AG04450 (cell line): ENCODE measurements around the gene USH2A. TPM values are rescaled to one million over a fixed set of nuclear protein-coding genes. Genes with fewer than 3 reads are reported as not detected.

Experiments used
- CTCF ChIA-PET: fragments of 300-600, 350-600 bp; formaldehyde crosslinking; extraction: SDS; loops from one replicate; lab custom pipeline; 2022; ENCODE audit warnings: antibody characterized with exemption, inconsistent platforms; lab: Charles Lee
- POLR2A ChIA-PET: fragments of 350-600 bp; formaldehyde crosslinking; extraction: SDS; loops from one replicate; lab custom pipeline; 2021; ENCODE audit warnings: antibody characterized with exemption, inconsistent platforms; lab: Yijun Ruan, JAX
- DNase-seq: peaks from one replicate; pipeline ENCODE4 v3.0.0-alpha.2; 2011; ENCODE audit warnings: low read depth, low spot score
- H3K27ac ChIP-seq: one replicate; pipeline ENCODE4 v1.5.1; 2012; ENCODE audit warnings: low read depth, low read length, control low read depth
- H3K27me3 ChIP-seq: one replicate; pipeline ENCODE4 v1.6.0; 2012; ENCODE audit warnings: low read length; ENCODE audit not compliant: control insufficient read depth, insufficient read depth
- H3K4me3 ChIP-seq: 2 replicates; pipeline ENCODE4 v1.5.1; 2011; ENCODE audit warnings: mild to moderate bottlenecking, low read depth, low read length, control low read depth
- H3K9me3 ChIP-seq: 2 replicates; pipeline ENCODE4 v1.5.1; 2012; ENCODE audit warnings: low read length; ENCODE audit not compliant: control insufficient read depth, insufficient read depth
- CTCF ChIP-seq: IDR thresholded peaks from 2 replicates; pipeline ENCODE4 v1.5.1; 2011; ENCODE audit warnings: low read depth, low read length, control low read depth, inconsistent platforms
- polyA plus RNA-seq: library from polyadenylated mRNA; depleted of rRNA; stranded (reverse); fragments of >200 nt; gene quantifications from 2 replicates; pipeline ENCODE4 v1.2.3, GENCODE V29; 2011

USH2A gene
- polyA plus RNA-seq, 1 experiment = 0.01 TPM

- DNase-seq = peak; percentile 20
- ChIA-PET CTCF (no interaction called here), POLR2A (no interaction called here)
- Histone ChIP-seq H3K4me3 (no peak overlapping the region), H3K27ac (no peak overlapping the region), H3K9me3 (no peaks in the 10 kb centered on the region), H3K27me3 (no peaks in the 10 kb centered on the region)
- TF ChIP-seq CTCF = no peak
These were observed 587.3 kb downstream of the USH2A start for GRCh38 chr1:215835951-215836350.

DNA sequence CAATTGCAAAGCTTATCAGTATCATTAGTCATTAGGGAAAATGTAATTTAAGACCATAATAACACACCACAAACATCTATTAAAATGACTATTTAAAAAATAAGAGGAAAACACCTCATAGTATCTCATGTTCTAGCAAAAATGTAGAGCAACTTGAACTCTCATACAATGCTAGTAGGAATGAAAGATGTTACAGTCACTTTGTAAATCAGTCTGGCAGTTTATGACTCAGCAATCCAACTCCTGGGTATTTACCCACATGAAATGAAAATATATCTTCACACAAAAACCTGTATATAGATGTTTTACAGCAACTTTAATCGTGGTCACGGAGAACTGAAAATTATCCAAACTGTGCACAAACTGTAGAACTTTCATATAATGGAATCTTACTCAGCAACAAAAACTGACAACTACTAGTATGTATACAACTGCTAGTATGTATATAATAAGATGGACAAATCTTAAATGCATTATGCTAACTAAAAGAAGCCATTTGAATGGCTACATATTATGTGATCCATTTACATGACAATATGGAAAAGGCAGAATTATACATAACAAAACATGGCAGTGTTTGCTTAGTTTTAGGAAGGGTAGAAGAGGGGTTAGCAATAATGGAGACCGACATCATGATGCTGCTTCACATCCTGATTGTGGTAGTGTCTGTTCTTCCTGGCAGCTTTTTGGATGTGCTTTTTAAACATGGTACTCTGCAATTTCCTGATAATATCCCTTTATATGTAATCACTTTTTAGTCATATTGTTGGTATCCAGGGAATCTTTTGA, 589.1 kb downstream of the USH2A start:
- Histone ChIP-seq H3K4me3 (no peak overlapping the region), H3K27me3 (no peaks in the 10 kb centered on the region), H3K27ac (no peak overlapping the region), H3K9me3 (no peaks in the 10 kb centered on the region)
- ChIA-PET POLR2A (interaction anchor here (0.7 kb wide), 1 partner anchor 28 kb away, joined by 7 read pairs; no protein-coding TSS in a partner anchor), CTCF (interaction anchor here (1.1 kb wide), 1 partner anchor 10 kb away, joined by 3 read pairs; no protein-coding TSS in a partner anchor)
- DNase-seq = no peak
- TF ChIP-seq CTCF = no peak

DNA sequence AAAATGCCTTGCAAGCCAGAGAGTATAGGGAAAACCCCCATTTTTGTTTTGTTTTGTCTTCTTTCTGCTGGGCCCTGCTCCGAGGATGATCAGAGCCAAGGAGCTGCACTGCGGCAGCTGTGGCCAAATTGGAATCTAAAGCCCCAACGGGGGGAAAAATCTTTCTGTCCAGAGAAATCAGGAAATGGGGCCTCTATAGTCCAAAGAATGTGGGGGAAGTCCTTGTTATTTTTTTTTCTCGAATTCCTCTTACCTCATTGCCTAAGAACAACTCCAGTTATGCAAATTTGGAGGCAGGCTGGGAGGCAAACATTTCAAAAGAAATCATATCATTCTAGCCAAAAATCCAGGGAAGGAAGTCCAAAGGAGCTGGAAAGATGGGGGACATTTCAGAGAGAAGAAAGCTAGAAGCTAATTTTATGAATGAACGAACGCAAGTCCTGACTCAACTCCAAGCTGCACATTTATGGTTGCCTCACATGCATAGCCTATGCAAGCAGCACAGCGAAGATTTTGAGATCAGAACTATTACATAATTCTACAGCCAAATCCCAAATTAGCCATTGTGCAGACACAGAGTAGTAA, 592.9 kb downstream of the USH2A start:
- DNase-seq = no peak
- Histone ChIP-seq H3K4me3 (no peak overlapping the region), H3K27me3 (no peaks in the 10 kb centered on the region), H3K27ac (no peak overlapping the region), H3K9me3 (no peaks in the 10 kb centered on the region)
- POLR2A ChIA-PET = no interaction called here
- TF ChIP-seq CTCF = no peak
- CTCF ChIA-PET = no interaction called here

GRCh38 chr1:215825056-215825455, 598.2 kb downstream of the USH2A start:
- H3K9me3 ChIP-seq = no peaks in the 10 kb centered on the region
- H3K27ac ChIP-seq = no peak overlapping the region
- no peak for TF ChIP-seq CTCF
- no peaks in the 10 kb centered on the region for H3K27me3 ChIP-seq
- CTCF ChIA-PET = interaction anchor here (1.9 kb wide), 1 partner anchor 115 kb away, joined by 4 read pairs; no protein-coding TSS in a partner anchor
- POLR2A ChIA-PET = no interaction called here
- no peak overlapping the region for H3K4me3 ChIP-seq
- no peak for DNase-seq

DNA sequence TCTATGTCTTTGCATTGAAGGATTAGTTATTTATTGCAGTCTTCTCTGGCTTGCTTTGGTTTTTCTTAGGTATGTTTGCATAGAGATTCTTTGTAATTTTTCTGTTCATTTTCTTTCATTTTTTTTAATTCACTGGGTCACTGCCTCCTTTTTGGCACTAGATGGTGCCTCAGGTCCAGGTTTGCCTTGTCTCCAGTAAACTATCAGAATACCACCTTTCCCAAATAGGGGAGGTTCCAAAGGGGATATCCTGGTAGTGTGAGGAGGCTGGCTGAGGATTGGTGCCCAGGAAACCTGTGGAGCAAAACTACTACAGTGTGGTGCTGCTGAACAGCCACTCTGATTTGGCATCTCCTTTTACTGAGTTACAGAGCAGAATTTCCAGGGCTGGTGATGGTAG, 599.0 kb downstream of the USH2A start:
- DNase-seq = no peak
- CTCF ChIA-PET = no interaction called here
- no peaks in the 10 kb centered on the region for H3K27me3 ChIP-seq
- no peaks in the 10 kb centered on the region for H3K9me3 ChIP-seq
- POLR2A ChIA-PET = no interaction called here
- no peak overlapping the region for H3K4me3 ChIP-seq
- TF ChIP-seq CTCF = peak; percentile 66
- no peak overlapping the region for H3K27ac ChIP-seq
